Measurements from ENCODE around the gene TCF21.

GRCh38 chr6:133894795-133895358 lies 6.0 kb downstream of the TCF21 start:
- TF ChIP-seq POLR2A (IDR thresholded peaks at IDR 0.05) (no peak), CTCF (IDR thresholded peaks at IDR 0.05) (no peak)
